GM21825 (cell line): Measurements from ENCODE around the gene GGT5.
"Not testable (repeated sequence)": the region's sequence is repeated elsewhere in the genome, so short reads cannot be mapped to it uniquely, and the experiment has no call there.

Source experiments
- ATAC-seq: cut with Tn5 transposase; IDR thresholded peaks from one replicate; pipeline ENCODE4 v1.9.1; 2021; ENCODE audit warnings: mild to moderate bottlenecking, moderate library complexity; ENCODE audit not compliant: unreplicated experiment

The GGT5 gene

GRCh38 chr22:24264329-24264896 is 19.5 kb upstream of the GGT5 start:
- ATAC-seq: not testable (repeated sequence)

- not testable (repeated sequence) for ATAC-seq
Observed at GRCh38 chr22:24263479-24263878, 18.6 kb upstream of the GGT5 start.

DNA sequence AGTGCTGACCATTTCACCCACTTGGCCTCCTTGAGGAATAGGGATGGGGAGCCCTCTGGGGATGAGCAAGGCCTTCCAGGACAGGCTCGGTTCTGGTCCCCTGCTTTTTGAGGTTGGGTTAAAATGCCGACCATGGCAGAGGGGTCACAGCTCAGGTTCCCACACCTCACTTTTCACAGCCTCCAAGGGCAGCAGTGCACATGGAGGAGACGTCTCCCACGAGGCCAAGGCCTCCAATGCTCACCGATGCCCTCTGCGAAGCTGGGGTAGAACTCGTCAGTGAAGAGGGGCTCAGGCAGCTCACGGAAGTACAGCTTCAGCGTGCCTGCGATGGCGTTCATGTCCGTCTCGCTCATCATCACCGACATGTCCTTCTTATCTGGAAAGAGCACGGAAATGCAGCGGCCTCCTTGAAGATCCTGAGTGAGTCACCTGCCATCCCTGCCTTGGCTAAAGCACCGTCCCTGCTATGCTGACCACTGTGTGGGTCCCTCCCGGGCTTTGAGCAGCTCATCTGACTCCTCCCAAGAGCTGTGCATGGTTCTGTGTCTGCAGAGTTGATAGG is 17.4 kb upstream of the GGT5 start:
- not testable (repeated sequence) for ATAC-seq

GRCh38 chr22:24259459-24259858 is 14.6 kb upstream of the GGT5 start:
- not testable (repeated sequence) for ATAC-seq

DNA sequence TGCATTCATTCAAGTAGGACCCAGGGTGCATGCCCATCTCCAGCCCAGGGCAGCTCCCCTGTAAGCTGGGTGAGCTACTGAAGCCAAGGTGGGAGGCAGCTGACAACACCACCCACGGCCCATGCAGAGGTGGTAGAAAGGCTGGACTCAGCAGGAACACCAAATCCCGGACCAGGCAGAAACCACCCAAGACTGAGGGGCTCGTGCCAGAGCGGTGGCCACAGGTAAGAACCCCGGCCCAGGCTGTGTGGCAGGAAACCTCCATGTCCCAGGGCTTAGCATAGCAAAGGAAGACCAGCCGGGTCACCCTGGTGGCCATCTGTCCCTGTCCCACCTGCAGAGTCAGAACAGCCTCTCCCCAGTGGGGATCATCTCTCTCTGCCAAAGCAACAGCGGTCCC is 11.9 kb upstream of the GGT5 start:
- not testable (repeated sequence) for ATAC-seq

DNA sequence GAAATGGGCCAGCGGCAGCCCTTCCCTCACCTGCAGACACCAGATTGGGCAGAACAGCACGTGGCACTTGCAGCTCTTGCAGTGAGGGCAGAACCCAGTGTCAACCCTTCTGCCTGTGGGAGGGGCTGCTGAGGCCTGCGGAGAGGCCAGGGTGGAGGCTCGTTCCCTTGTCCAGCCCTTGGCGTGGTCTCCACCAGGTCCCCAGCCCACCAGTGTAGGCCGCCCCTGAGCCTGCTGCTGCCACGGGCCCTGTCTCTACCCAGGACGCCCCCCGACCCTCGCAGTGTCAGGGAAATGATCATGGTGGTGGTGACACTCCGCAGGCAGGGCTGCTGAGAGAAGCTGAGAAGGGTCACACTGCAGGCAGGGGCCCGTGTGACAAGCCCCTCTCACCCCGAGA is 11.3 kb upstream of the GGT5 start:
- not testable (repeated sequence) for ATAC-seq

- ATAC-seq: not testable (repeated sequence)
Observed at GRCh38 chr22:24253126-24253525, 8.2 kb upstream of the GGT5 start.

DNA sequence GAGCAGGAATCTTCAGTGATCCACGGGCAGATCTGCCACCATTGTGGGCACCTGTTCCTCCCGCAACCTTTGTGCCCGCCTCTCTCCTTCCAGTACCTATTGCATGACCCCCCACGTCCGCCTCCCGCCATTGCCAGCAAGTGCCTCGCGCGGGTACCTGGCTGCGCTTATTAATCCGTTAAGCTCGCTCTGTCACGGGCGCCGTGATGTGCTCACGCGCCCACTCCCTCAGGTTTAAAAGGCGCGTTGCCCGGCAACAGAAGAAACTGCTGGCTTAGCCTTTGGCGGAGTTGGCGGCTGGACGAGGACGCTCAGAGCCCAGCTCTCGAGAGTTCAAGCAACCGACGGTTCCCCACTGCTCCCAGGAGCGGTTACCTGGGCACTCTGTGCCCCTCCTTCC is 6.4 kb upstream of the GGT5 start:
- ATAC-seq: not testable (repeated sequence)

DNA sequence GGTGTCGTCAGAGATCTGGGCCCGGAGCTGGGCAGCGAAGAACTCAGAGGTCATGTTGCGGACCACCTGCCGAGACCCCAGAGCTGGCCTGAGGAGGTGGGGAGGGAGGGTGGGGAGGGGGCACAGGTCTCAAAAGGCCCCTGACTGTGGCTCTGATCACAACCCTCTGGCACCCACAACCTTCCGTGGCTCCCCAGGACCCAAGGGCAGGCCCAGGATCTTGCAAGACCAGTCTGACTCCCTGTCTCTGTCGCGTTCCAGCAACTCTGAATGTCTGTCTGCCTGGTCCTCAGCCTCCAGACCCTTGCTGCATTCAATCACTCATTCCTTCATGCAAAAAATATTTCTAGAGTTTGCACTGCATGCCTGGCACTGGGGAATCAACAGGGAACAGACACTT is 4.5 kb upstream of the GGT5 start:
- ATAC-seq: not testable (repeated sequence)

GRCh38 chr22:24248611-24249010 is 3.7 kb upstream of the GGT5 start:
- not testable (repeated sequence) for ATAC-seq

- ATAC-seq: no peak
Observed at GRCh38 chr22:24247564-24248344, 2.9 kb upstream of the GGT5 start.

DNA sequence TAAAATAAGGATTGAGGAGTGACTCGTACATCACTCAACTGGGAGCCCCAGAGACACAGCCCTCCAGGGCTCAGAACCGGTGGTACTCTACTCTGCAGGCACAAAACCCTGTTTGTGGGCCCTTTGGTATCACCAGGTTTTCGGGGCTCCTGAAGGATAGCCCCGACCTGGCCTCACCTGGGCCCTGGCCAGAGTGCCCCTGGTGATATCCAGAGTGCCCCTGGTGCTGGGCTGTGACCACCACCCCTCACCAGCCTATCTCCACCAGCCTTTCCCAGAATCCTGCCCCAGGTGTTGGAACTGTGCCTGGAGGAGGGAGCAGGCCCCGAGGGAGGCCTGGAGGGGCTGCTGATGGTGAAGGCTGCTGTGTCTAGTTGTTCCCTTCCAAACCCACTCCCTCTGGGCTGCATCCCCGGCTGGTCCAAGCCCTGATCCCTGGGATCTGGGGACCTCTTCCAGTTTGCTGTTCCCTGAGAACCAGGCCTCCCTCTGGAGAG is 2.2 kb upstream of the GGT5 start:
- no peak for ATAC-seq

- ATAC-seq: not testable (repeated sequence)
Observed at GRCh38 chr22:24245584-24246561, 991 bp upstream of the GGT5 start.

DNA sequence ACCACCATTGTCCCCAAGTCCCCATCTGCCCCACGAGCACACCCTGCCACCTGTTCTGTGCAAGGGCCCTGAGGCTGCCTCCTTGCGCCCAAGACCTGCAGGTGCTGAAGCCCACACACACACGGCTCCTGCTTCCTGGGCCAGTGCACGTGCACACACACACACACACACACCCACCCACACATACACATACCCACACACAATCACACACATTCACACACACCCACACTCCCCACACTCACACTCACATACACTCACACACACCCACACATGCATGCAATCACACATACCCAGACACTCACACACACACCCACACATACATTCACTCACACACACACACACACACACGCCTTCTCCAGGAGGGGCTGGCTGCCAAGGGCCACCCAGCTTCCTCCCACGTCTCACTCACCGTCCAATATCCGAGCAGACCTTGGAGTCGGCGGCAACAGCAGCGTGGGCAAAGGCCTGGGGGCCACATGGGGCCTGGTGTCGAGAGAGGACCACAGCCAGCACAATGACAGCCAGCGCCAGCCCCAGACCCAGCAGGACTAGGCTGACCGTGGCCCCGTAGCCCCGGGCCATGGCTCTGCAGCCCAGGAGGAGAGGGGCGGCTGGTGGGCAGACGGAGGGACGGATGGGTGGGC is 616 bp downstream of the GGT5 start:
- no peak for ATAC-seq

- ATAC-seq: not testable (repeated sequence)
Observed at GRCh38 chr22:24243417-24243816, 1.5 kb downstream of the GGT5 start.

GRCh38 chr22:24240985-24241692 is 3.7 kb downstream of the GGT5 start:
- not testable (repeated sequence) for ATAC-seq

GRCh38 chr22:24240381-24240780 is 4.5 kb downstream of the GGT5 start:
- no peak for ATAC-seq

- not testable (repeated sequence) for ATAC-seq
Observed at GRCh38 chr22:24238101-24238694, 6.7 kb downstream of the GGT5 start.

DNA sequence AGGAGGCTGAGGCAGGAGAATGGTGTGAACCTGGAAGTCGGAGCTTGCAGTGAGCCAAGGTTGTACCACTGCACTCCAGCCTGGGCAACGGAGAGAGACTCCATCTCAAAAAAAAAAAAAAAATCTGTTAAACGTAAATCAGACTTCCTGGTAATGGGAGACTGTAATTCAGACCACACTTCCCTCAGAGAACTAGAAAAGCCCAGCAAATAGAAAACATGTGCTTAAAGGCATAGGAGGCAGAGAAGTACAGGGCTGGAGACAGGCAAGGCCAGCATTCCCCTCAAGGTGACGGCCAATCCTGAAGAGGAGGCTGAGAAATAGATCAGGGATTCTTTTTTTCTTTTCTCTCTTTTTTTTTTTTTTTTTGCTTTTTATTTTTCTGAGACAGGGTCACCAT is 8.2 kb downstream of the GGT5 start:
- no peak for ATAC-seq
